GM23248 (cell line): ENCODE data around the gene SHB. TPM values are rescaled to one million over a fixed set of nuclear protein-coding genes. Genes with fewer than 3 reads are reported as not detected.
A peak's percentile ranks its signal among the peaks of the same experiment; 100 is the strongest.

Experiments used
- DNase-seq: peaks from one replicate; pipeline ENCODE4 v3.0.0-alpha.2; 2015
- H2AFZ ChIP-seq: fragments of 200-600 bp; sonication (generic); 2 replicates; pipeline ENCODE4 v1.6.1; 2016; ENCODE audit warnings: antibody characterized with exemption
- H3F3A ChIP-seq: fragments of 200-600 bp; sonication (generic); 2 replicates; pipeline ENCODE4 v1.6.1; 2016; ENCODE audit warnings: mild to moderate bottlenecking, antibody characterized with exemption, mixed run types; ENCODE audit not compliant: insufficient read depth
- H3K27ac ChIP-seq: fragments of 200-600 bp; sonication (generic); 2 replicates; pipeline ENCODE4 v1.5.1; 2016; ENCODE audit warnings: mild to moderate bottlenecking
- H3K27me3 ChIP-seq: fragments of 200-600 bp; sonication (generic); replicated peaks from 2 replicates; pipeline ENCODE4 v1.6.1; 2016; ENCODE audit warnings: mild to moderate bottlenecking; ENCODE audit not compliant: insufficient read depth
- H3K36me3 ChIP-seq: fragments of 200-600 bp; sonication (generic); 2 replicates; pipeline ENCODE4 v1.6.1; 2016; ENCODE audit warnings: low read depth, mild to moderate bottlenecking
- H3K4me1 ChIP-seq: fragments of 200-600 bp; sonication (generic); 2 replicates; pipeline ENCODE4 v1.6.1; 2016; ENCODE audit warnings: mild to moderate bottlenecking; ENCODE audit not compliant: insufficient read depth
- H3K4me2 ChIP-seq: fragments of 200-600 bp; sonication (generic); one replicate; pipeline ENCODE4 v1.6.1; 2016; ENCODE audit warnings: mild to moderate bottlenecking; ENCODE audit not compliant: unreplicated experiment
- H3K4me3 ChIP-seq: fragments of 200-600 bp; sonication (generic); 2 replicates; pipeline ENCODE4 v1.5.1; 2016; ENCODE audit warnings: mild to moderate bottlenecking
- H3K79me2 ChIP-seq: fragments of 200-600 bp; sonication (generic); 2 replicates; pipeline ENCODE4 v1.6.1; 2016; ENCODE audit warnings: mild to moderate bottlenecking; ENCODE audit not compliant: insufficient read depth
- H3K9ac ChIP-seq: fragments of 200-600 bp; sonication (generic); 2 replicates; pipeline ENCODE4 v1.6.1; 2016; ENCODE audit warnings: mild to moderate bottlenecking
- H3K9me2 ChIP-seq: fragments of 200-600 bp; sonication (generic); 2 replicates; pipeline ENCODE4 v1.6.1; 2016; ENCODE audit warnings: mixed run types, mild to moderate bottlenecking, moderate library complexity; ENCODE audit not compliant: insufficient read depth
- H3K9me3 ChIP-seq: fragments of 200-600 bp; sonication (generic); one replicate; pipeline ENCODE4 v1.6.1; 2017; ENCODE audit warnings: low read depth
- H4K20me1 ChIP-seq: fragments of 200-600 bp; sonication (generic); 2 replicates; pipeline ENCODE4 v1.6.0; 2016; ENCODE audit not compliant: insufficient read depth
- EZH2 ChIP-seq: fragments of 200-600 bp; sonication (generic); IDR thresholded peaks from 2 replicates; pipeline ENCODE4 v1.6.1; 2018; ENCODE audit warnings: antibody characterized with exemption, mild to moderate bottlenecking; ENCODE audit not compliant: insufficient read depth, poor library complexity, severe bottlenecking
- EZH2phosphoT487 ChIP-seq: fragments of 200-600 bp; sonication (generic); IDR thresholded peaks from 2 replicates; pipeline ENCODE4 v1.6.1; 2018; ENCODE audit warnings: antibody characterized with exemption, moderate library complexity, mild to moderate bottlenecking, low read depth; ENCODE audit not compliant: insufficient read depth
- WGBS, 2 experiments: methylation state at CpG; one replicate each; pipeline ENCODE4 v1.1.6; 2015 to 2017; ENCODE audit warnings: low lambda C conversion rate in 2 of 2, low coverage in 1 of 2; ENCODE audit errors: missing lambda C conversion rate in 2 of 2; 5-methylcytosine and 5-hydroxymethylcytosine counted together
- in situ Hi-C: fragments of 300-500 bp; cut with MboI; formaldehyde crosslinking; loops from 2 replicates; pipeline ENCODE4 v1.15.0; 2020
- polyA plus RNA-seq: library from polyadenylated mRNA; unstranded; fragments of >200 nt; fragmentation: Nextera tagmentation; extraction: Ambion mirVana; gene quantifications from 2 replicates; pipeline ENCODE4 v1.2.1, GENCODE V29; 2016
- total RNA-seq: library from RNA; depleted of rRNA; stranded (reverse); fragments of >200 nt; shearing (Covaris generic); gene quantifications from 2 replicates; pipeline ENCODE4 v1.2.3, GENCODE V29; 2014

SHB gene
- total and polyA plus RNA-seq, 2 experiments from 2014 or later, result 3.9 to 11.1 TPM

DNA sequence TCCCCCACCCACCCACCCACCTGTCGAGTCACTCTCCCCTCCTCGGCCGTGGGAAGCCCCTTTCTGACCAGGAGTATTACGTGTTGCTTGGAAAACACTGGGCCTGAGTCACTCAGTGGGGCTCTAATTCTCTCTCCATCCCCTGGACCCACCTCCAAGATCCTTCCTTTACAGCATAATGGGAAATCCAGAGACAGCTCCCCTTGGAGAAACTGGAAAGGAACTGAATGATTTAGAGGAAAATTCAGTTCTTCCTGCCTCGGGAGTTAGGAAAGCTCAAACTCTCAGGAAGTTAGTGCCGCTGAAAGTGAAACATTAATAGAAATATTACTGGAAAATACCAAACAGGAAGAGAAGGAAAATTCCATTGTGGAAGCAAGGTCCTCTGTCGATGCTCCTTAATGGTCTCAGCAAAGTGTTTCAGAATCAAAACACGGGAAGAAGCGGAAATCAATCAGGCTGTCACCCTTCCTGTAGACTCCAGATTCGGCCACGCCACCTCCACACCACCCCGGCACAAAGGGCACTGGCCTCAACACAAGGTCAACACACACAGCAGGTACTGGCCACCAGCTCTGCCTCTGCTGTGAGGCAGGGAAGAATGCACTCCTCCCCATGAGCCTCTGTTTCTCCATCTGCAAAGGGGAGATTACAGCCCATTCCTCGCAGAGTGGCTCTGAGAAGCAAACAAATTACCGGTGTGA, 9.6 kb downstream of the SHB start:
- no peak overlapping the region for H3K9ac ChIP-seq
- in situ Hi-C loops, result no loop called here
- peaks cover 17% of the 10 kb centered on the region for H3K4me1 ChIP-seq
- H3K4me2 ChIP-seq, result no peak overlapping the region
- H3K27me3 ChIP-seq, result no peaks in the 10 kb centered on the region
- H3K36me3 ChIP-seq, result no peaks in the 10 kb centered on the region
- no peak overlapping the region for H3K27ac ChIP-seq
- no peaks in the 10 kb centered on the region for H3K9me2 ChIP-seq
- no peak overlapping the region for H3K4me3 ChIP-seq
- no peak for TF ChIP-seq EZH2phosphoT487
- TF ChIP-seq EZH2, result no peak
- WGBS, 2 experiments, result 81 to 82% methylated on average over 14 of the region's 14 CpGs
- DNase-seq, result peak; percentile 41
- peaks cover 97% of the 10 kb centered on the region for H3K79me2 ChIP-seq
- H3F3A ChIP-seq, result peaks cover 4% of the 10 kb centered on the region; the same call in 1 of the 2 replicates
- H4K20me1 ChIP-seq, result no peaks in the 10 kb centered on the region
- no peak overlapping the region for H2AFZ ChIP-seq
- no peaks in the 10 kb centered on the region for H3K9me3 ChIP-seq

DNA sequence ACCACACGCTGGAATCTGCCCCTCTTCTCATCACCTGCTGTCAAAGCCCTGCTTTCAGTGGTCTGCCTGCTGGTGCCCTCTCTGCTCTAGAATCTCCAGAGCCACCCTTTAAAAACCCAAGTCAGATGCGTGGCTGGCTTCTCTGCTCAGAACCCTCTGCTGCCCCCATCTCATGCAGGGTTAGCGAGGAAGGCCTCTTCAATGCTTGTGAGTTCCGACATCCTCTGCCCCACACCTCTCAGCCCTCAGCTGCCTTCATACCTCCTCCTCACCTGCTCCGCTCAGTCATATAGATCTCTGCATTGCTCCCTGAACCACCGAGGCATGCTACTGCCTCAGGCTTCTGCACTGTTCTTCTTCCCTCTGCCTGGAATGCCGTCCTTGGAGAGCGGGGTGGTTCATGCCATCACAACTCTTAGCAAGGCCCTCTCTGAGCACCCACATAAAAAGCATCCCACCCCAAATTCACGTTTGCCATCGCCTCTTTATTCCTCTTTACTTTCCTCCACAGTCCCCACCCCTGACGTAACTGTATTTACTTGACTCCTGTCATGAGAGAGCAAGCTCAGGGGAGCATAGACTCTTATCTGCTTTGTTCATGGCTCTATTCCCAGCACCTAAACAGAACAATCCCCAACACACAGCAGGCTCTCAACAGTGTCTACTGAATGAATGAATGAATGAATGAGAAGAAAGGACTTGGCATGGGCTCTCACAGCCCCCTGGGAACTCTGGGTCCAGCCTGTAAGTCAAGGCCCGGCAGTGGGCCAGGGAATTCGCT, 10.4 kb downstream of the SHB start:
- Histone ChIP-seq H3K9ac (no peak overlapping the region), H3K27ac (no peak overlapping the region), H3K36me3 (no peaks in the 10 kb centered on the region), H3K4me1 (peaks cover 16% of the 10 kb centered on the region), H3K79me2 (peaks cover 97% of the 10 kb centered on the region), H3K9me3 (no peaks in the 10 kb centered on the region), H3K9me2 (no peaks in the 10 kb centered on the region), H2AFZ (no peak overlapping the region), H4K20me1 (no peaks in the 10 kb centered on the region), H3K4me3 (no peak overlapping the region), H3K27me3 (no peaks in the 10 kb centered on the region), H3K4me2 (no peak overlapping the region), H3F3A (no peaks in the 10 kb centered on the region)
- TF ChIP-seq EZH2, result no peak
- TF ChIP-seq EZH2phosphoT487, result no peak
- WGBS, 2 experiments, result 84 to 85% methylated on average over 13 of the region's 13 CpGs
- in situ Hi-C loops, result no loop called here
- DNase-seq, result no peak

DNA sequence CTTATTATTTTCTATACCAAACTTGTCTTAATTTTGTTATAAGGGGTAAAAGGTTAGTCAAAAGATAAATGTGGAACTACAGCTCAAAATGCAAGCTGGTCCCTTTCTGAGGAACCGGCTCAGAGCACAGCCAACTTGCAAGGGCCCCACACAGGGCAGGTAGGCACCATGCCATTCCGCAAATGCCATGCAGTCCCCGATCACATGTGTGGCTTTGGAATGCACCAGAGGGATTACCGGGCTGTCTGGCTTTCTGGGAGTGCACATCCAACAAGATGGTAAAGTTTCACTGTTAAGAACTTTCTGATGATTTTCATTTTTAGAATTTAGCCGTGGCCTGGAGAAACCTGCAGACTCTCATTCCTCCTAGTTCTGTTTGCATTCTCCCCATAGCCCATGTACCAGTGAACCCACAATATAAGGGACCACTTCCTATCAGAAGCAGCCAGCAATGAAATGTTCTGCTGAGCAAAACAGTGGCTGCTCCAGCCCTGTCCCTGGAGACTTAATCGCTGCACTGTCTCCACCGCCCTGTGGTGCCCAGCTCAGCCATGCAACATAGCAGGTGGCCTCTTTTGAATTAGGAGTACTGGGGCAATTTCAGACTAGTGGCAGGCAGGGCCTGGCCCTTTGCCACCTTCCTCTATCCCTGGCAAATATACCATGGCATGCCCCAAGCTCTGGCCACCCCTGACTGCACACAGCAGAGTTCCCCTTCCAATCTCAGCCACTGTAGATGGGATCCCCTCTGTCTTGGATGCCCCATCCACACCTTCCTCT, 11.4 kb downstream of the SHB start:
- no peak overlapping the region for H3K4me3 ChIP-seq
- no peak for TF ChIP-seq EZH2
- TF ChIP-seq EZH2phosphoT487, result no peak
- H3K4me1 ChIP-seq, result peaks cover 8% of the 10 kb centered on the region
- no peaks in the 10 kb centered on the region for H3K36me3 ChIP-seq
- no peak overlapping the region for H3K9ac ChIP-seq
- no peaks in the 10 kb centered on the region for H3F3A ChIP-seq
- in situ Hi-C loops, result no loop called here
- no peaks in the 10 kb centered on the region for H3K9me3 ChIP-seq
- no peak overlapping the region for H3K4me2 ChIP-seq
- H3K79me2 ChIP-seq, result peaks cover 97% of the 10 kb centered on the region
- 50 to 59% methylated on average over 7 of the region's 7 CpGs for WGBS, 2 experiments
- no peaks in the 10 kb centered on the region for H3K9me2 ChIP-seq
- no peaks in the 10 kb centered on the region for H3K27me3 ChIP-seq
- no peak for DNase-seq
- no peaks in the 10 kb centered on the region for H4K20me1 ChIP-seq
- no peak overlapping the region for H2AFZ ChIP-seq
- H3K27ac ChIP-seq, result no peak overlapping the region

DNA sequence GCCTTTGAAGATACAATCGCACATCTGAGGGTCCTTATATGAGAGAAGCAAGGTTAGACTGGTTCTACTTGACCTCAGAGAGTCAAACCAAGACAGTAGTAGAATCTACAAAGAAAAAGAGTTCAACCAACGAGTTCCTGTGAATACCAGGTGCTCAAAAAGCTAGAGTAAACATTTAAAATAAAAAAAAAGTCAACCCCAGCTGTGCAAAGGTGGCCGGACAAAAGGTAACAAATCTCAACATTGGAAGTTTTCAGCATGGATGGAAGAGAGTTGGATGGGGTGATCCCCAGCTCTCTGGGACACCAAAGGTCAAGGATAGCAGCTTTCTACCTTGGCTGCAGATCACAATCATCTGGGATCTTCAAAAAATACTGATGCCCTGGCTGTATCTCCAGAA, 14.4 kb downstream of the SHB start:
- 83 to 84% methylated on average over 3 of the region's 3 CpGs for WGBS, 2 experiments
- TF ChIP-seq EZH2 (no peak), EZH2phosphoT487 (no peak)
- Histone ChIP-seq H3K4me3 (no peak overlapping the region), H3K9me3 (no peaks in the 10 kb centered on the region), H3K79me2 (peaks cover 93% of the 10 kb centered on the region), H3F3A (no peaks in the 10 kb centered on the region), H3K36me3 (no peaks in the 10 kb centered on the region), H3K4me1 (peaks cover 4% of the 10 kb centered on the region; the same call in 1 of the 2 replicates), H4K20me1 (no peaks in the 10 kb centered on the region), H2AFZ (no peak overlapping the region), H3K27ac (no peak overlapping the region), H3K9ac (no peak overlapping the region), H3K4me2 (no peak overlapping the region), H3K9me2 (no peaks in the 10 kb centered on the region), H3K27me3 (no peaks in the 10 kb centered on the region)
- DNase-seq, result no peak
- in situ Hi-C loops, result no loop called here
